ENCODE data around the gene PCGF5. TPM values are rescaled to one million over a fixed set of nuclear protein-coding genes. Genes with fewer than 3 reads are reported as not detected.

Gene PCGF5
- total RNA-seq, 3 donors from 2014 or later: 65.0 to 76.1 (median 65.8) TPM

- intact Hi-C loops (cut with DNase I, micrococcal nuclease): no loop called here
- ATAC-seq (no peak), DNase-seq (no peak)
- Histone ChIP-seq H3K36me3 (ENCODE audit: low read depth) (no peaks in the 10 kb centered on the region), H3K4me3 (no peak overlapping the region), H3K4me1 (ENCODE audit: low read depth) (no peaks in the 10 kb centered on the region), H3K9me3 (no peaks in the 10 kb centered on the region)
- no peak for TF ChIP-seq CTCF (IDR thresholded peaks at IDR 0.05)
These were observed 5.6 kb upstream of the PCGF5 start for GRCh38 chr10:91214911-91215310.

GRCh38 chr10:91215384-91215783 lies 5.1 kb upstream of the PCGF5 start:
- TF ChIP-seq CTCF (IDR thresholded peaks at IDR 0.05): no peak
- DNase-seq: no peak
- Histone ChIP-seq H3K4me3 (no peak overlapping the region), H3K36me3 (ENCODE audit: low read depth) (no peaks in the 10 kb centered on the region), H3K9me3 (no peaks in the 10 kb centered on the region), H3K4me1 (ENCODE audit: low read depth) (peaks cover 2% of the 10 kb centered on the region)
- ATAC-seq: no peak
- intact Hi-C loops (cut with DNase I, micrococcal nuclease): no loop called here

DNA sequence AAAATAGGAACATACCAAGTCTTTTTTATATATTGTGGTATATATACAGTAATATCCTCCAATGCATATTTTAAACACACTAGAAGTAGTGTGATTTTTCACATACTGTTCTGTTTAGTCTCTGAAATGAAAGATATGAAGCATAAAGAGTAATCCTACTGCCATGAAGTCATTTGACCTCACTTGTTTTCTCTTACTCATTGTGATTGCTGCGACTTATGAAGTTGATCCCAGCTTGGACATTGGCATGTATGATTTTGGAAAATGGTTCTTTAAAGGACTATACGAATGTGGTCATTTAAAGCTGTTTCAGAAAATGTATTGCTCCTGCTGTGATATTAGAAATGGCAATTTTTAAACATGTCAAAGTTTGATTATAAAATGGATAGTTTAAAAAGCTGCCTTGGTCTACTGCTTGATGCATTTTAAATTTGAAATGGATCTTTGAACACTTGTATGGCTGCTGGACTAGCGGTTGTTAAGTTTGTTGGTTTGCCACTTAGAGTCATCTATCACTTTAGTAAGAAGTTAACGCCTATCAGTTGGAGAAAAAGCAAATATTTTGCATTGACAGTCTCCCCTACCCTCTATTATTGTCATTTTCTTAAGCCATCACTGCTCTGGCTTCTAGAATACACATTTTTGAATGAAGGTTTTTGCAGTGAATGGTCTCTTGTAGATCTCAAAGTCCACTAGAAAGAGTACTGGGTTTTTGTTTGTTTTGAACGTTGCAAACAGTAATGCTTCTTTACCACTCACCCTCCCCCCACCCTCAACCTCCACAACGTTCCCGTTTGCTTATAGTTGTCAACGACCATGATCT lies 881 bp upstream of the PCGF5 start:
- intact Hi-C loops (cut with DNase I, micrococcal nuclease): loop anchor here in 1 of 2 donors (10.0 kb wide), 1 partner anchor 55 kb away; no protein-coding TSS in a partner anchor
- no peak for DNase-seq
- no peak for TF ChIP-seq CTCF (IDR thresholded peaks at IDR 0.05)
- Histone ChIP-seq H3K9me3 (no peaks in the 10 kb centered on the region), H3K4me3 (no peak overlapping the region), H3K4me1 (ENCODE audit: low read depth) (peaks cover 21% of the 10 kb centered on the region), H3K36me3 (ENCODE audit: low read depth) (no peaks in the 10 kb centered on the region)
- no peak for ATAC-seq

- Histone ChIP-seq H3K4me1 (ENCODE audit: low read depth) (peaks cover 21% of the 10 kb centered on the region), H3K4me3 (peak overlapping the region; percentile 84), H3K36me3 (ENCODE audit: low read depth) (no peaks in the 10 kb centered on the region), H3K9me3 (no peaks in the 10 kb centered on the region)
- DNase-seq (peak in 2 of 3 donors; percentile 56 to 70), ATAC-seq (peak; percentile 52)
- TF ChIP-seq CTCF (IDR thresholded peaks at IDR 0.05): no peak
- intact Hi-C loops (cut with DNase I, micrococcal nuclease): loop anchor here in 1 of 2 donors (10.0 kb wide), 1 partner anchor 56 kb away; no protein-coding TSS in a partner anchor
These were observed 652 bp downstream of the PCGF5 start for GRCh38 chr10:91220954-91221675.

- intact Hi-C loops (cut with DNase I, micrococcal nuclease): loop anchor here in 1 of 2 donors (10.0 kb wide), 1 partner anchor 61 kb away; no protein-coding TSS in a partner anchor
- H3K4me1 ChIP-seq (ENCODE audit: low read depth): peaks cover 18% of the 10 kb centered on the region
These were observed 5.6 kb downstream of the PCGF5 start for GRCh38 chr10:91226093-91226492.

More at GRCh38 chr10:91226093-91226492, 5.6 kb downstream of the PCGF5 start:
- Histone ChIP-seq H3K9me3 (no peaks in the 10 kb centered on the region), H3K4me3 (no peak overlapping the region), H3K36me3 (ENCODE audit: low read depth) (no peaks in the 10 kb centered on the region)
- TF ChIP-seq CTCF (IDR thresholded peaks at IDR 0.05): no peak
- DNase-seq: no peak
- peak; percentile 41 for ATAC-seq

Measured in mucosa of descending colon (tissue), 3 donors.